GM18907 (cell line): ENCODE results near the gene NCF2.

Experiments
- ATAC-seq: cut with Tn5 transposase; IDR thresholded peaks from one replicate; pipeline ENCODE4 v1.9.1; 2021; ENCODE audit warnings: mild to moderate bottlenecking, moderate library complexity; ENCODE audit not compliant: unreplicated experiment

The NCF2 gene

GRCh38 chr1:183506561-183506960 lies 83.7 kb downstream of the NCF2 start:
- ATAC-seq, result no peak
